Upper lobe of right lung (tissue), 1 donor: Measurements from ENCODE around the gene WHAMM. TPM values are rescaled to one million over a fixed set of nuclear protein-coding genes. Genes with fewer than 3 reads are reported as not detected.

Experiments
- ATAC-seq: fragments of 200-7000 bp; cut with Tn5 transposase; one replicate; pipeline ENCODE4 v1.9.1; 2020; ENCODE audit warnings: mild to moderate bottlenecking, moderate library complexity
- DNase-seq: peaks from one replicate; pipeline ENCODE4 v3.0.0-alpha.2; 2020
- H3K27ac ChIP-seq: fragments of 200-600 bp; one replicate; pipeline ENCODE4 v1.8.0; 2022
- H3K27me3 ChIP-seq: fragments of 200-600 bp; one replicate; pipeline ENCODE4 v1.8.0; 2022; ENCODE audit warnings: mild to moderate bottlenecking
- H3K36me3 ChIP-seq: fragments of 200-600 bp; one replicate; pipeline ENCODE4 v1.8.0; 2022
- H3K4me1 ChIP-seq: fragments of 200-600 bp; one replicate; pipeline ENCODE4 v1.8.0; 2022
- H3K4me3 ChIP-seq: fragments of 200-600 bp; one replicate; pipeline ENCODE4 v1.8.0; 2022; ENCODE audit warnings: mild to moderate bottlenecking
- H3K9me3 ChIP-seq: fragments of 200-600 bp; one replicate; pipeline ENCODE4 v1.8.0; 2022
- intact Hi-C: fragments of 100-400 bp; cut with DNase I; formaldehyde crosslinking; loops from one replicate; pipeline ENCODE4 v1.11.0; 2022
- total RNA-seq: library from RNA; stranded (reverse); fragmentation: NEBNext Ultra II Directional; extraction: Animal tissue kit (Norgen Biotek cat#: 25700); gene quantifications from one replicate; pipeline ENCODE4 v1.2.1, GENCODE V29; 2021
- TF ChIP-seq, protein P1 (sequence below): fragments of 200-600 bp; IDR thresholded peaks from one replicate; pipeline ENCODE4 v1.8.0; 2022; ENCODE audit warnings: antibody characterized with exemption
- donor health status: DM: no; HTN: yes; CAD: no; lungs with severe emphysema.

Gene WHAMM
- total RNA-seq, 1 donor from 2014 or later: 13.1 TPM

DNA sequence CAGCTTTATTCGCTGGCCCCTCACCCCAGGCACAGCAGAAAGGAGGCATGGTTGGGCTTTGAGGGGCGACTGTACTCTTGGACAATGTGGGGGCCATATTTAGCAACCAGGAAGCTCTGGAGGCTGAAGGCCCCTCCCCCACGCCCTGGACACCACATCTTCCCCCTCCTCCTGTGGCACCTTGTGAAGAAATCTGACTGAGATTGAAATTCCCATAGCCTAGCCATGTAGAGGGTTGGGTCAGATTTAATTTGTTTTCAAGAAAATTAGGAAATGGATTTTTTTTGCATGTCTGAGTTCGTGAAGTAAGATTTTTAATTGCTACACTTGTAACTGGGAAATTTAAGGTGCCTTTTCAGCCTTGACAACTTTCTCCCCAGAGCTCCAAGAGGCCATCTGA is 28.1 kb upstream of the WHAMM start:
- Histone ChIP-seq H3K27me3 (no peaks in the 10 kb centered on the region), H3K27ac (no peak overlapping the region), H3K4me1 (no peaks in the 10 kb centered on the region), H3K36me3 (no peaks in the 10 kb centered on the region), H3K9me3 (no peaks in the 10 kb centered on the region), H3K4me3 (no peak overlapping the region)
- TF ChIP-seq, protein P1, sequence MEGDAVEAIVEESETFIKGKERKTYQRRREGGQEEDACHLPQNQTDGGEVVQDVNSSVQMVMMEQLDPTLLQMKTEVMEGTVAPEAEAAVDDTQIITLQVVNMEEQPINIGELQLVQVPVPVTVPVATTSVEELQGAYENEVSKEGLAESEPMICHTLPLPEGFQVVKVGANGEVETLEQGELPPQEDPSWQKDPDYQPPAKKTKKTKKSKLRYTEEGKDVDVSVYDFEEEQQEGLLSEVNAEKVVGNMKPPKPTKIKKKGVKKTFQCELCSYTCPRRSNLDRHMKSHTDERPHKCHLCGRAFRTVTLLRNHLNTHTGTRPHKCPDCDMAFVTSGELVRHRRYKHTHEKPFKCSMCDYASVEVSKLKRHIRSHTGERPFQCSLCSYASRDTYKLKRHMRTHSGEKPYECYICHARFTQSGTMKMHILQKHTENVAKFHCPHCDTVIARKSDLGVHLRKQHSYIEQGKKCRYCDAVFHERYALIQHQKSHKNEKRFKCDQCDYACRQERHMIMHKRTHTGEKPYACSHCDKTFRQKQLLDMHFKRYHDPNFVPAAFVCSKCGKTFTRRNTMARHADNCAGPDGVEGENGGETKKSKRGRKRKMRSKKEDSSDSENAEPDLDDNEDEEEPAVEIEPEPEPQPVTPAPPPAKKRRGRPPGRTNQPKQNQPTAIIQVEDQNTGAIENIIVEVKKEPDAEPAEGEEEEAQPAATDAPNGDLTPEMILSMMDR: no peak
- no peak for ATAC-seq
- intact Hi-C loops: no loop called here
- no peak for DNase-seq

- Histone ChIP-seq H3K27ac (no peak overlapping the region), H3K27me3 (no peaks in the 10 kb centered on the region), H3K4me1 (no peaks in the 10 kb centered on the region), H3K9me3 (no peaks in the 10 kb centered on the region), H3K4me3 (no peak overlapping the region), H3K36me3 (no peaks in the 10 kb centered on the region)
- DNase-seq (no peak), ATAC-seq (no peak)
- TF ChIP-seq, protein P1: no peak
- intact Hi-C loops: no loop called here
These were observed 20.9 kb upstream of the WHAMM start for GRCh38 chr15:82788496-82788895.

DNA sequence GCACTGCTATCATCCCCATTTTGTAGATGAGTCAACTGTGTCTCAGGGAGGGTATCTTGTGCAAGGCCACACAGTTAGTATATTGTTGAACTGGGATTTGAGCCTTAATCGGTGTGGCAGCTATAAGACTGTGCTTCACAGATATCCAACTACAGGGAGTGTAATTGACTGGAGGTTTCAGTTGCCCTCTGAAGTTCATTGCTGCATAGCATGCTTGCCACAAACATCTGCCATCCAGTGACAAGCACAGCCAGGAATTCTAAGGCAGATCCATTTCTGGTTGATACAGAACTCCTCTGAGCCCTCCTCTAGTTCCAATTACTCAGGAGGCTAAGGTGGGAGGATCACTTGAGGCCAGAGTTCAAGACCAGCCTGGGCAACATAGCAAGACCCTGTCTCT is 19.9 kb upstream of the WHAMM start:
- DNase-seq (no peak), ATAC-seq (no peak)
- intact Hi-C loops: no loop called here
- no peaks in the 10 kb centered on the region for H3K36me3 ChIP-seq
- no peak overlapping the region for H3K4me3 ChIP-seq
- no peaks in the 10 kb centered on the region for H3K9me3 ChIP-seq
- no peaks in the 10 kb centered on the region for H3K27me3 ChIP-seq
- no peaks in the 10 kb centered on the region for H3K4me1 ChIP-seq
- TF ChIP-seq, protein P1: no peak
- no peak overlapping the region for H3K27ac ChIP-seq

DNA sequence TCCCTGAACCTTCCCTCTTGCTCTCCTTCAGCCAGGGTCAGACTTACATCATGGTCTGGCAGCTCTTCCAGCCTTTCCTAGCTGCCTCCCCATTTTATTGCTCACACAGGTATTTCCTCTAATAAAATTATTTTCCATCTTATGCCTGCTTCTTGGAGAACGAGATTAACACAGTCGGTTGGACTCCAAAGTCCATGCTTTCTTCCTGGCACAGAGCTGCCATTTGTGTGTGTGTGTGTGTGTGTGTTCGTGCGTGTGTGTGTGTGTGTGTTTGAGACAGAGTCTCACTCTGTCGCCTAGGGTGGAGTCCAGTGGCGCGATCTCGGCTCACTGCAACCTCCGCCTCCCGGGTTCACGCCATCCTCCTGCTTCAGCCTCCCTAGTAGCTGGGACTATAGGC is 19.1 kb upstream of the WHAMM start:
- Histone ChIP-seq H3K36me3 (no peaks in the 10 kb centered on the region), H3K9me3 (no peaks in the 10 kb centered on the region), H3K27ac (no peak overlapping the region), H3K27me3 (no peaks in the 10 kb centered on the region), H3K4me3 (no peak overlapping the region), H3K4me1 (no peaks in the 10 kb centered on the region)
- DNase-seq (no peak), ATAC-seq (no peak)
- intact Hi-C loops: no loop called here
- TF ChIP-seq, protein P1: no peak

DNA sequence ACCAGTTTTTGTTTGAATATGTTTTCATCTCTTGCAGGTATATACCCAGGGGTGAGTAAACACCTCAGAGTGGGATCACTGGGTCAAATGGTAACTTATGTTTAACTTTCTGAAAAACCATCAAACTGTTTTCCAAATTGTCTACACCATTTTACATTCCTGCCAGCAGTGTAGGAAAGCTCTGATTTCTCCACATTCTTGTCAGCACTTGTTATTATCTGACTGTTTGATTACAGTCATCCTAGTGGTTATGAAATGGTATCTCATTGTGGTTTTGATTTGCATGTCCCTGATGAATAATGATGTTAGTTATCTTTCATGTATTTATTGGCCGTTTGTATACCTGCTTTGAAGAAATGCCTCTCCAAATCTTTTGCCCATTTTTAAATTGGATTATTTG is 17.4 kb upstream of the WHAMM start:
- TF ChIP-seq, protein P1: no peak
- intact Hi-C loops: no loop called here
- Histone ChIP-seq H3K9me3 (no peaks in the 10 kb centered on the region), H3K36me3 (no peaks in the 10 kb centered on the region), H3K4me1 (no peaks in the 10 kb centered on the region), H3K4me3 (no peak overlapping the region), H3K27me3 (no peaks in the 10 kb centered on the region), H3K27ac (no peak overlapping the region)
- DNase-seq: no peak
- no peak for ATAC-seq

DNA sequence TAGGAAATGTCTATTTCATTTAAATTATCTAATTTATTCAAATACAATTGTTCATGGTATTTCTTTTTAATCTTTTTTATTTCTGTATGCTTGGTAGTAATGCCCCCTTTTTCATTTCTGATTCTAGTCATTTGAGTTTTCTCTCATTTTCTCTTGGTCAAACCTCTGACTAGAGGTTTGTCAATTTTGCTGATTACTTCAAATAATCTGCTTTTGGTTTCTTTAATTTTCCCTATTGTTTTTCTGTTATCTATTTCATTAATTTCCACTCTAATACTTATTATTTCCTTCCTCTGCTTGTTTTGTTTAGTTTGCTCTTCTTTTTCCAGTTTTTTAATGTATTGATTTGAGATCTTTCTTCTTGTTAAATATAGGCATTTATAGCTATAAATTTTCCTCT is 15.7 kb upstream of the WHAMM start:
- Histone ChIP-seq H3K36me3 (no peaks in the 10 kb centered on the region), H3K27ac (no peak overlapping the region), H3K4me1 (no peaks in the 10 kb centered on the region), H3K4me3 (no peak overlapping the region), H3K27me3 (no peaks in the 10 kb centered on the region), H3K9me3 (no peaks in the 10 kb centered on the region)
- DNase-seq (no peak), ATAC-seq (no peak)
- TF ChIP-seq, protein P1: no peak
- intact Hi-C loops: no loop called here
